T-cell (primary cell): Measurements from ENCODE around the gene APCDD1. TPM values are rescaled to one million over a fixed set of nuclear protein-coding genes. Genes with fewer than 3 reads are reported as not detected.

Experiments
- ATAC-seq, 4 experiments: fragments of 200-7000 bp in 3 of 4; fragments of 150-1000 bp in 1 of 4; cut with Tn5 transposase; replicated peaks in 1 of 4; 1 replicate in 3 of 4; 2 replicates in 1 of 4; pipeline ENCODE4 v1.10.0; 2021; ENCODE audit warnings: moderate library complexity in 3 of 4, mild to moderate bottlenecking in 2 of 4, moderate number of reproducible peaks in 1 of 4
- CTCF ChIA-PET, 2 donors: fragments of 300-600 bp; sonication (Branson Sonifier 250); formaldehyde crosslinking; loops; one replicate each; lab custom pipeline; 2022; ENCODE audit warnings: antibody characterized with exemption in 2 of 2; lab: Charles Lee
- POLR2A ChIA-PET, 2 donors: fragments of 300-600 bp; sonication (Branson Sonifier 250); formaldehyde crosslinking; loops; one replicate each; lab custom pipeline; 2022; ENCODE audit warnings: antibody characterized with exemption in 2 of 2; lab: Charles Lee
- DNase-seq, 35 experiments: peaks; one replicate each; pipeline versions ENCODE4 v3.0.0 to v3.0.0-alpha.2; 2013 to 2023
- H3K27ac ChIP-seq: one replicate; pipeline ENCODE4 v1.5.1; 2013; ENCODE audit warnings: low read length
- H3K27me3 ChIP-seq, 2 experiments: replicated peaks in 1 of 2; 1 replicate in 1 of 2; 2 replicates in 1 of 2; pipeline versions ENCODE4 v1.6.1 to v1.7.0; 2013; ENCODE audit warnings: low read length in 1 of 2, mixed read lengths in 1 of 2; ENCODE audit not compliant: control insufficient read depth in 2 of 2, insufficient read depth in 2 of 2; ENCODE audit errors: extremely low read depth in 1 of 2
- H3K36me3 ChIP-seq, 2 donors: 1 replicate in 1 of 2; 2 replicates in 1 of 2; pipeline versions ENCODE4 v1.6.1 to v1.7.0; 2013; ENCODE audit warnings: low read length in 1 of 2; ENCODE audit not compliant: control insufficient read depth in 2 of 2, insufficient read depth in 1 of 2; ENCODE audit errors: extremely low read depth in 1 of 2
- H3K4me1 ChIP-seq, 2 experiments: 1 replicate in 1 of 2; 2 replicates in 1 of 2; pipeline versions ENCODE4 v1.6.1 to v1.7.0; 2013; ENCODE audit warnings: low read length in 2 of 2, mixed read lengths in 1 of 2; ENCODE audit not compliant: insufficient read depth in 2 of 2, control insufficient read depth in 1 of 2; ENCODE audit errors: extremely low read depth in 1 of 2
- H3K4me3 ChIP-seq, 2 donors: 1 replicate in 1 of 2; 2 replicates in 1 of 2; pipeline versions ENCODE4 v1.5.1 to v1.7.0; 2013; ENCODE audit warnings: mild to moderate bottlenecking in 2 of 2, low read length in 1 of 2, moderate library complexity in 1 of 2; ENCODE audit not compliant: control insufficient read depth in 1 of 2; ENCODE audit errors: extremely low read depth in 1 of 2
- H3K9me3 ChIP-seq: 2 replicates; pipeline ENCODE4 v1.7.0; 2013
- H3K27ac Mint-ChIP-seq, 2 donors: one replicate each; pipeline ENCODE4 v1.8.0; 2020 to 2021; ENCODE audit warnings: mild to moderate bottlenecking in 2 of 2, mixed read lengths in 2 of 2
- H3K27me3 Mint-ChIP-seq, 2 donors: one replicate each; pipeline ENCODE4 v1.8.0; 2021 to 2022; ENCODE audit warnings: mixed read lengths in 2 of 2
- H3K36me3 Mint-ChIP-seq: one replicate; pipeline ENCODE4 v1.8.0; 2021; ENCODE audit warnings: mixed read lengths
- H3K4me1 Mint-ChIP-seq, 3 donors: one replicate each; pipeline ENCODE4 v1.8.0; 2020 to 2022; ENCODE audit warnings: mixed read lengths in 3 of 3, mild to moderate bottlenecking in 1 of 3
- H3K4me3 Mint-ChIP-seq, 3 donors: one replicate each; pipeline ENCODE4 v1.8.0; 2020 to 2022; ENCODE audit warnings: mild to moderate bottlenecking in 3 of 3, mixed read lengths in 3 of 3, moderate library complexity in 3 of 3
- H3K9me3 Mint-ChIP-seq, 3 donors: one replicate each; pipeline ENCODE4 v1.8.0; 2020 to 2022; ENCODE audit warnings: mixed read lengths in 3 of 3
- WGBS: methylation state at CpG from one replicate; pipeline ENCODE4 v1.1.5; 2013; ENCODE audit warnings: missing lambda C conversion rate; ENCODE audit not compliant: insufficient coverage; 5-methylcytosine and 5-hydroxymethylcytosine counted together
- total RNA-seq, 35 experiments: library from RNA in 6 of 35; stranded (reverse) in 6 of 35; fragments of 120-200 nt in 1 of 35; gene quantifications; one replicate each; pipeline versions ENCODE4 v1.2.1 to v1.2.4 and lab custom pipeline; 2013 to 2026

The APCDD1 gene
- total RNA-seq, 5 donors from 2014 or later (not counting 1 experiment from before 2014, with no cell fraction given), result 0.32 to 0.62 (median 0.38) TPM; not detected in 2

GRCh38 chr18:10477121-10477862 lies 22.9 kb downstream of the APCDD1 start:
- H3K27ac ChIP-seq, result no peak overlapping the region
- no peaks in the 10 kb centered on the region for H3K9me3 ChIP-seq
- no peak overlapping the region for H3K27ac Mint-ChIP-seq
- DNase-seq (no peak), ATAC-seq (no peak)
- peaks cover 0 to 2% of the 10 kb centered on the region in 2 donors for H3K36me3 ChIP-seq
- ChIA-PET CTCF (interaction anchor here in 1 of 2 donors (1.2 kb wide), 1 partner anchor 14 kb away, joined by 3 read pairs; no protein-coding TSS in a partner anchor), POLR2A (no interaction called here)
- peaks cover 0 to 9% (median 0%) of the 10 kb centered on the region in 3 donors for H3K4me1 Mint-ChIP-seq
- H3K4me3 Mint-ChIP-seq, result no peak overlapping the region
- H3K27me3 ChIP-seq, result peaks cover 0 to 29% of the 10 kb centered on the region in 2 experiments
- H3K27me3 Mint-ChIP-seq, result peaks cover 21 to 36% of the 10 kb centered on the region in 2 donors
- H3K9me3 Mint-ChIP-seq, result no peaks in the 10 kb centered on the region
- H3K4me3 ChIP-seq, result no peak overlapping the region
- H3K36me3 Mint-ChIP-seq, result no peaks in the 10 kb centered on the region
- 100% methylated on average over 1 of the region's 3 CpGs for WGBS
- peaks cover 0 to 2% of the 10 kb centered on the region in 2 experiments for H3K4me1 ChIP-seq

DNA sequence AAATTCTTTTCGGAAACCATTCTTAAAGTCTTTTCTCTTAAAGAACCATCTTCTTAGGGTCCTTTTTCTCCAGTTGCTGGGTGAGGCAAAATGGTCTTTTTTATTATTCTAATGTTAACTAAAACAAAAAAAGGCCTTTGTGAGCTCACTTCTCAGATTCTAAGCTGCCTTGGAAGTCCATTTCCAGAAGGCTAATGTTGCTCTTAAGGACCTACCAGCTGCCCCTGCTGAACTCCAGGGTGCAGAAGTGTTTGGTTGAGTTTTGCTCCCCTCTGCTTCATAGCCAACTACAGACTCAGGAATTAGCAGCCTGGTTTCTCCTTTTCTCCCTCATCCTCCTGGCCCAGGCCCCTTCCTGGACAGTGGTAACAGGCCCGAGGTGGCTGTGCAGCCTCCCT lies 23.4 kb downstream of the APCDD1 start:
- no peak for DNase-seq
- H3K4me1 Mint-ChIP-seq, result peaks cover 0 to 9% (median under 1%) of the 10 kb centered on the region in 3 donors

DNA sequence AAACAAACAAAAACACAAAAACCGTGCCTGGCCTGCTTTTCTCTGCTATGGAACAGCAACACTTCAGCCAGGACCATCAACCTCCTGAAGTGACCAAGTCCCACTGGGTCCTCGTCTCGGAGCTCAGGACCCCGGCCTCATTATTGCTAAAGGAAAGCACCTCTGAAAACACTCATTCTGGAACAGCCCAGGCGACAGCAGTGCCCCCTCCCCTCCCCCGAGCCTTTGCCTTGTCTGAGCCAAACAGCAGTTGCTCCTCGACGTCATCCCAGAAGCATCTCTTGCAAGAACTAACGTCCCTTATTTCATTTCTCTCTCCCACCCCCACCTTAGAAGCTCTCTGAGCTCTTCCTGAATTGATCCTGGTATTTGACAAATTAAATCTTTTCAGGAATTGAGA lies 27.4 kb downstream of the APCDD1 start:
- H3K4me3 Mint-ChIP-seq, result no peak overlapping the region
- H3K27me3 Mint-ChIP-seq, result peaks cover 11 to 18% of the 10 kb centered on the region in 2 donors
- H3K9me3 Mint-ChIP-seq, result no peaks in the 10 kb centered on the region
- ATAC-seq (no peak), DNase-seq (no peak)
- Histone ChIP-seq H3K4me3 (no peak overlapping the region), H3K27me3 (peaks cover 0 to 15% of the 10 kb centered on the region in 2 experiments), H3K36me3 (peaks cover 0 to 2% of the 10 kb centered on the region in 2 donors), H3K27ac (no peak overlapping the region), H3K9me3 (no peaks in the 10 kb centered on the region), H3K4me1 (peaks cover 5 to 6% of the 10 kb centered on the region in 2 experiments)
- WGBS, result 81% methylated on average over 8 of the region's 9 CpGs
- H3K36me3 Mint-ChIP-seq, result no peaks in the 10 kb centered on the region
- H3K27ac Mint-ChIP-seq, result no peak overlapping the region
- ChIA-PET POLR2A (no interaction called here), CTCF (no interaction called here)
- peaks cover 0 to 8% (median 5%) of the 10 kb centered on the region in 3 donors for H3K4me1 Mint-ChIP-seq

More for the DNA sequence above, 23.4 kb downstream of the APCDD1 start:
- no peaks in the 10 kb centered on the region for H3K9me3 ChIP-seq
- H3K27ac Mint-ChIP-seq, result no peak overlapping the region
- H3K4me3 Mint-ChIP-seq, result no peak overlapping the region
- no peak for ATAC-seq
- peaks cover 21 to 34% of the 10 kb centered on the region in 2 donors for H3K27me3 Mint-ChIP-seq
- no peaks in the 10 kb centered on the region for H3K36me3 Mint-ChIP-seq
- 75% methylated on average over 1 of the region's 2 CpGs for WGBS
- POLR2A ChIA-PET, result no interaction called here
- CTCF ChIA-PET, result interaction anchor here in 1 of 2 donors (1.2 kb wide), 1 partner anchor 13 kb away, joined by 3 read pairs; no protein-coding TSS in a partner anchor
- no peaks in the 10 kb centered on the region for H3K9me3 Mint-ChIP-seq
- H3K27me3 ChIP-seq, result peaks cover 0 to 26% of the 10 kb centered on the region in 2 experiments
- no peak overlapping the region for H3K27ac ChIP-seq
- no peak overlapping the region for H3K4me3 ChIP-seq
- peaks cover 0 to 2% of the 10 kb centered on the region in 2 donors for H3K36me3 ChIP-seq
- H3K4me1 ChIP-seq, result peaks cover 0 to 5% of the 10 kb centered on the region in 2 experiments

DNA sequence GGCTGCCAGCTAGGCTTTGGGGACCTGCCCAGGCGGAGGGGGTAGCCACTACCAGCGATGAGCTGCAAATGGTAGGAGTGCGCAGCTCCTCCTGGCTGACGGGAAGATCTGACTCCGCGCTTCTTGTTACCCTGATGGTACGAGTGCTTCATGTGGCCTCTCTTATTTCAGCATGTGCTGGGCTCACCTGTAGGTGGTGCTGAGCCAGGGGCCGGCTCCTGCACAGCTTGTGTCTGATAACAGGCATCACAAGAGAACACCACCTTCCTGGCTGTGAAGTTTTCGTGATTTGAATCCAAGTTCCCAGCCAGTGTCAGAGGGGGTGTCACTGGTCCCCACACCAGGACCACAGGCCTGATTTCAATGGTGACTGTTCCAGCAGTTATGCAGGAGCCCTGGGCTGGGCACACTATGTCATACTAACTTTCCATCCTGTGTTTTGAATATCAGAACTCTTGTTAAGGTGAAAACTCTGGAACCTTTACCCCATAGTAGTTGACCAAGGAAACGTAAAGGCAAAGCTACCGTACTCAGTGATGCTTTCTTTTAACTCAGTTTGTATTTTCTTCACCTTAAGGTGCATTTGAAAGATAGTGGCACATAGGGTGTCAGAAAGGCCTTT lies 28.0 kb downstream of the APCDD1 start:
- no peak for ATAC-seq
- H3K36me3 ChIP-seq, result peaks cover 0 to 2% of the 10 kb centered on the region in 2 donors
- no peaks in the 10 kb centered on the region for H3K9me3 Mint-ChIP-seq
- POLR2A ChIA-PET, result no interaction called here
- H3K27ac ChIP-seq, result no peak overlapping the region
- no peaks in the 10 kb centered on the region for H3K9me3 ChIP-seq
- no peak overlapping the region for H3K4me3 Mint-ChIP-seq
- peaks cover 5 to 6% of the 10 kb centered on the region in 2 experiments for H3K4me1 ChIP-seq
- 86% methylated on average over 9 of the region's 11 CpGs for WGBS
- no peak overlapping the region for H3K4me3 ChIP-seq
- no peaks in the 10 kb centered on the region for H3K36me3 Mint-ChIP-seq
- H3K27me3 Mint-ChIP-seq, result peaks cover 4 to 12% of the 10 kb centered on the region in 2 donors
- H3K27ac Mint-ChIP-seq, result no peak overlapping the region
- DNase-seq, result no peak
- H3K4me1 Mint-ChIP-seq, result peaks cover 0 to 8% (median 3%) of the 10 kb centered on the region in 3 donors
- peaks cover 0 to 15% of the 10 kb centered on the region in 2 experiments for H3K27me3 ChIP-seq
- CTCF ChIA-PET, result no interaction called here

GRCh38 chr18:10482985-10483949 lies 28.8 kb downstream of the APCDD1 start:
- H3K36me3 ChIP-seq, result peaks cover 0 to 2% of the 10 kb centered on the region in 2 donors
- peaks cover 5 to 6% of the 10 kb centered on the region in 2 experiments for H3K4me1 ChIP-seq
- H3K4me3 ChIP-seq, result no peak overlapping the region
- H3K9me3 ChIP-seq, result no peaks in the 10 kb centered on the region
- H3K27ac Mint-ChIP-seq, result no peak overlapping the region
- WGBS, result 42% methylated on average over 13 of the region's 20 CpGs
- DNase-seq (no peak), ATAC-seq (no peak)
- H3K27ac ChIP-seq, result no peak overlapping the region
- peaks cover 0 to 8% (median 3%) of the 10 kb centered on the region in 3 donors for H3K4me1 Mint-ChIP-seq
- ChIA-PET CTCF (no interaction called here), POLR2A (no interaction called here)
- no peaks in the 10 kb centered on the region for H3K9me3 Mint-ChIP-seq
- H3K27me3 Mint-ChIP-seq, result peaks cover 4 to 7% of the 10 kb centered on the region in 2 donors
- peaks cover 0 to 10% of the 10 kb centered on the region in 2 experiments for H3K27me3 ChIP-seq
- no peak overlapping the region for H3K4me3 Mint-ChIP-seq
- no peaks in the 10 kb centered on the region for H3K36me3 Mint-ChIP-seq

- ChIA-PET POLR2A (no interaction called here), CTCF (no interaction called here)
- peaks cover 8% of the 10 kb centered on the region in 2 experiments for H3K4me1 ChIP-seq
- no peak overlapping the region for H3K27ac ChIP-seq
- H3K9me3 ChIP-seq, result no peaks in the 10 kb centered on the region
- Mint-ChIP-seq H3K27me3 (no peaks in the 10 kb centered on the region), H3K4me3 (no peak overlapping the region), H3K36me3 (no peaks in the 10 kb centered on the region), H3K27ac (no peak overlapping the region), H3K4me1 (peaks cover 5 to 12% (median 7%) of the 10 kb centered on the region in 3 donors), H3K9me3 (no peaks in the 10 kb centered on the region)
- H3K36me3 ChIP-seq, result no peaks in the 10 kb centered on the region
- no peak for ATAC-seq
- no peak for DNase-seq
- 84% methylated on average over 9 of the region's 20 CpGs for WGBS
- H3K4me3 ChIP-seq, result no peak overlapping the region
- H3K27me3 ChIP-seq, result peaks cover 0 to 5% of the 10 kb centered on the region in 2 experiments
These were observed 31.0 kb downstream of the APCDD1 start for GRCh38 chr18:10485475-10485874.
